OCI-LY3 (cell line): ENCODE measurements around the gene AUTS2.

Experiments
- H2AFZ ChIP-seq: fragments of 200-600, 300-600 bp; shearing (Covaris generic); 2 replicates; pipeline ENCODE4 v1.6.0; 2014; ENCODE audit warnings: antibody characterized with exemption, low read depth, low read length
- H3K27ac ChIP-seq: fragments of 200-600, 300-600 bp; sonication (generic); 2 replicates; pipeline ENCODE4 v1.5.1; 2014; ENCODE audit warnings: mild to moderate bottlenecking, low read length, moderate library complexity, mixed read lengths
- H3K27me3 ChIP-seq: fragments of 200-600, 300-600 bp; sonication (generic); 2 replicates; pipeline ENCODE4 v1.6.1; 2014; ENCODE audit warnings: low read depth, low read length, mixed read lengths
- H3K36me3 ChIP-seq: fragments of 200-600, 300-600 bp; sonication (generic); replicated peaks from 2 replicates; pipeline ENCODE3; 2014; ENCODE audit warnings: low read depth, low read length, mixed read lengths
- H3K4me1 ChIP-seq: fragments of 300-600, 200-600 bp; sonication (generic); 2 replicates; pipeline ENCODE4 v1.6.1; 2014; ENCODE audit warnings: low read length, mixed read lengths
- H3K4me2 ChIP-seq: fragments of 200-600, 300-600 bp; sonication (generic); 2 replicates; pipeline ENCODE4 v1.6.1; 2014; ENCODE audit warnings: low read length, mixed read lengths
- H3K4me3 ChIP-seq: fragments of 300-600, 200-600 bp; sonication (generic); 2 replicates; pipeline ENCODE4 v1.5.1; 2014; ENCODE audit warnings: antibody characterized with exemption, mild to moderate bottlenecking, low read length, moderate library complexity
- H3K79me2 ChIP-seq: fragments of 300-600, 200-600 bp; shearing (Covaris generic); 2 replicates; pipeline ENCODE4 v1.6.1; 2014; ENCODE audit warnings: mild to moderate bottlenecking, low read length, mixed read lengths
- H3K9ac ChIP-seq: fragments of 300-600, 200-600 bp; shearing (Covaris generic); 2 replicates; pipeline ENCODE4 v1.6.0; 2014; ENCODE audit warnings: mild to moderate bottlenecking, low read length, moderate library complexity
- H3K9me3 ChIP-seq: fragments of 200-600, 300-600 bp; shearing (Covaris generic); 2 replicates; pipeline ENCODE4 v1.6.1; 2014; ENCODE audit warnings: low read length, mixed read lengths; ENCODE audit not compliant: insufficient read depth
- H4K20me1 ChIP-seq: fragments of 200-600, 300-600 bp; sonication (generic); 2 replicates; pipeline ENCODE4 v1.6.1; 2016; ENCODE audit warnings: low read length, mixed read lengths; ENCODE audit not compliant: insufficient read depth
- EZH2phosphoT487 ChIP-seq: fragments of 200-600 bp; shearing (Covaris generic); IDR thresholded peaks from 2 replicates; pipeline ENCODE4 v1.6.1; 2018; ENCODE audit warnings: antibody characterized with exemption, mixed run types, low read depth
- TF ChIP-seq, protein P1 (sequence below): fragments of 200-600, 300-600 bp; sonication (generic); IDR thresholded peaks from 2 replicates; pipeline ENCODE4 v1.5.1; 2014; ENCODE audit warnings: antibody characterized with exemption, low read length, low read depth

Gene AUTS2

DNA sequence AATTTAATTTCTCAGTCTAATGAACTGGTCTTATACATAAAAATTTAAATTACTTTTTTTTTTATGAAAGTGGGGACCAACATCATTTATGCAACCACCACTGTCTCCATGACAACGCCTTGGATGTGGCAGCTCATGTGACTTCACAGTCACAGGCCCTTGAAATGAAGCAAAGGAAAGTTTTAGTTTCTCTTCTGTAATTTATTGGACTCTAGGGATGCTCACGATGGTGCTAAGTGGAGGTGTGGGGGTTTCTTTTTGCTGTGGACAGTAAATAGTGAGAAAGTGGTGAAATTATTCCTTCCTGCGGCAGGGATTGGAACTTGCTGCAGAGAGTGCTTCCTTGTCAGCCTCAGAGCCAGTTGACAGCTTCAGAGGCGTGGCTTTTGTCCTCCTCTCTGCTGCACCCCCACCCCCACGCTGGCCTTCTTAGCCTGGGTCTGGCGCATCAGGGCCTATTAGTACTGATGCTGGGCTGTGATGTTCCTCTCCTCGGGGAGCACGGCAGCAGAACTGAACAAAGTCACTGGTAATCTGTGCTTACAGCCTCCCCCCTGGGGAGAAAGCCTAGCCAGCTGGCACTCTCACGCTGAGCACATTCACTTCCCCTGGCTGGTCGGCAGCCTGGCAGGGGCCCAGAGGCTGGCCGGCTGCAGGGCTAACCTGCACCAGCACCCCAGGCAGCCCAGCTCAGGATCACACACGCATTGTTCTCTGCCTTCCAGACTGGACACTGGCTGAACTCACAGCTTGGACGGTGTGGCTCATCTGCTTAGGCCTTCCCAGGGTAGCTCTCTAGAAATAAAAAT lies 1016.2 kb downstream of the AUTS2 start:
- Histone ChIP-seq H3K79me2 (no peaks in the 10 kb centered on the region), H3K9ac (no peak overlapping the region), H3K9me3 (no peaks in the 10 kb centered on the region), H3K4me3 (no peak overlapping the region), H3K4me1 (no peaks in the 10 kb centered on the region), H3K4me2 (no peak overlapping the region), H3K36me3 (no peaks in the 10 kb centered on the region), H2AFZ (no peak overlapping the region), H4K20me1 (no peaks in the 10 kb centered on the region), H3K27ac (no peak overlapping the region), H3K27me3 (no peaks in the 10 kb centered on the region)
- TF ChIP-seq, protein P1, sequence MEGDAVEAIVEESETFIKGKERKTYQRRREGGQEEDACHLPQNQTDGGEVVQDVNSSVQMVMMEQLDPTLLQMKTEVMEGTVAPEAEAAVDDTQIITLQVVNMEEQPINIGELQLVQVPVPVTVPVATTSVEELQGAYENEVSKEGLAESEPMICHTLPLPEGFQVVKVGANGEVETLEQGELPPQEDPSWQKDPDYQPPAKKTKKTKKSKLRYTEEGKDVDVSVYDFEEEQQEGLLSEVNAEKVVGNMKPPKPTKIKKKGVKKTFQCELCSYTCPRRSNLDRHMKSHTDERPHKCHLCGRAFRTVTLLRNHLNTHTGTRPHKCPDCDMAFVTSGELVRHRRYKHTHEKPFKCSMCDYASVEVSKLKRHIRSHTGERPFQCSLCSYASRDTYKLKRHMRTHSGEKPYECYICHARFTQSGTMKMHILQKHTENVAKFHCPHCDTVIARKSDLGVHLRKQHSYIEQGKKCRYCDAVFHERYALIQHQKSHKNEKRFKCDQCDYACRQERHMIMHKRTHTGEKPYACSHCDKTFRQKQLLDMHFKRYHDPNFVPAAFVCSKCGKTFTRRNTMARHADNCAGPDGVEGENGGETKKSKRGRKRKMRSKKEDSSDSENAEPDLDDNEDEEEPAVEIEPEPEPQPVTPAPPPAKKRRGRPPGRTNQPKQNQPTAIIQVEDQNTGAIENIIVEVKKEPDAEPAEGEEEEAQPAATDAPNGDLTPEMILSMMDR = no peak

DNA sequence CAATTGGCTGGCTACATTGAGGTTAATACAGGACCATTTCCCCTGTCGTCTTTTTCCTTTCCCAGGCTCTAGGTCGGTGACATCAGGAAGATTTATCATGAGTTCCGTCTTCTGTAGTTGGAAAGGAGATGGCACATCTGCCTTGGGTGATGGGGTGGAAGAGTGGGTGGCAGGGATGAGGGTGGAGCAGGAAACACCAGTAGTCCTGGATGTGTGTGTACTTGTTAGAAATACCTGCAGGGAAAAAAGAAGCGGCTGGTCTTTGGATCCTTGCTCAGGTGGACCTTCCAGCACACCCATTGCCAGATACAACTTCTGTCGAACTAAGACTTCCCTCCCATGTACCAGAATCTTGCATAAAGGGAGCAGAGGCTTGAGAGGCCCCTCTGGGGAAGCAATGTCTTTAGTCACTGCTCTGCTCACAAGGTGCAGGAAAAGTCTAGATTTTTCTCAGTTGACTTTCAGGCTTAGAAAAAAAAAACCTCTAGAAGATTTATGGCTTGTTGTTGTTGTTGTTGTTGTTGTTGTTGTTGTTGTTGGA lies 1016.9 kb downstream of the AUTS2 start:
- Histone ChIP-seq H3K9ac (no peak overlapping the region), H2AFZ (no peak overlapping the region), H3K4me1 (no peaks in the 10 kb centered on the region), H3K27ac (no peak overlapping the region), H3K27me3 (no peaks in the 10 kb centered on the region), H3K79me2 (no peaks in the 10 kb centered on the region), H4K20me1 (no peaks in the 10 kb centered on the region), H3K4me2 (no peak overlapping the region), H3K36me3 (no peaks in the 10 kb centered on the region), H3K4me3 (no peak overlapping the region), H3K9me3 (no peaks in the 10 kb centered on the region)
- TF ChIP-seq EZH2phosphoT487 = no peak
- TF ChIP-seq, protein P1 = no peak

DNA sequence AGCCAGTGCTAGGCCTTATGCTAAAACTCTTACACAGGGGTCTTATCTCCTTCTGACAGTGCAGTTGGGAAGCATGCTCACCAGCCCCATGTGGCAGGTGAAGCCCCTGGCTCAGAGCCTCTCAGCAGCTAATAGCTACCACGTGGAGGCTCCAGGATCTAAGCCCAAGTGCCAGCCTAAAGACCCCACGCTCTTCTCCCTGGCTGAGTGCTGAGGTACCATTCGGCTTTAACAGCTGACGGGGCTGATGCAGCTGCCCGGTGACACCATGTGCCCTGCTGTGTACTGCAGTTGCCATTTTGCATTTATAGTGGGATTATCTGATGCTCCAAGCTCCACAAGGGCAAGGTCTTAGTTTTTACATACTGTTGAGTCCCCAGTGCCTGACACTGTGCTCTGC lies 1017.9 kb downstream of the AUTS2 start:
- no peaks in the 10 kb centered on the region for H3K27me3 ChIP-seq
- H3K4me3 ChIP-seq = no peak overlapping the region

DNA sequence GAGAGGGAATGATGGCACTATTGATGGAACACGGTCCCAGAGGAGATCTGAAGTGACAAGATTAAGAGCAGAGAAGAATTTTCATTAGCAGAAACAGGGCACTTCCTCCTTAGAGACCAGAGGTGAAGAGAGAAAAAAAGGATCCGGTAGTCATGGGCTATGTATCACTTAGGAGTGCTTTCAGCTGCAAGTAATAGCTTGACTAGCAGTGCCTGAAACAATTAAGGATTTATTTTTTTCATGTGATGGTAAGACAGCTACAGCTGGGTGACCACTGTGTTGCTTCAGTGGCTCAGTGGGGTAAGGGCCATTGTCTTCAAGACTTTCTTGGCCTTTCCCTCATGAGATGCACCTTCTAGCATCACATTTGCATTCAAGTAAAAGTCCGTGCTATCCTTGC lies 1018.5 kb downstream of the AUTS2 start:
- Histone ChIP-seq H3K9ac (no peak overlapping the region), H3K27me3 (no peaks in the 10 kb centered on the region), H3K4me2 (no peak overlapping the region), H3K27ac (no peak overlapping the region), H3K79me2 (no peaks in the 10 kb centered on the region), H3K9me3 (no peaks in the 10 kb centered on the region), H3K36me3 (no peaks in the 10 kb centered on the region), H3K4me3 (no peak overlapping the region), H3K4me1 (no peaks in the 10 kb centered on the region), H4K20me1 (no peaks in the 10 kb centered on the region), H2AFZ (no peak overlapping the region)
- TF ChIP-seq, protein P1 = no peak
- TF ChIP-seq EZH2phosphoT487 = no peak

More for the DNA sequence above, 1017.9 kb downstream of the AUTS2 start:
- Histone ChIP-seq H4K20me1 (no peaks in the 10 kb centered on the region), H3K9me3 (no peaks in the 10 kb centered on the region), H2AFZ (no peak overlapping the region), H3K4me1 (no peaks in the 10 kb centered on the region), H3K79me2 (no peaks in the 10 kb centered on the region), H3K27ac (no peak overlapping the region), H3K9ac (no peak overlapping the region), H3K4me2 (no peak overlapping the region), H3K36me3 (no peaks in the 10 kb centered on the region)
- TF ChIP-seq EZH2phosphoT487 = no peak
- TF ChIP-seq, protein P1 = no peak
